Cortex of kidney (tissue), 1 donor: ENCODE measurements around the gene TBCCD1.
A peak's percentile ranks its signal among the peaks of the same experiment; 100 is the strongest.
"Not testable (repeated sequence)": the region's sequence is repeated elsewhere in the genome, so short reads cannot be mapped to it uniquely, and the experiment has no call there.

Experiments used
- DNase-seq: peaks from one replicate; lab custom pipeline; 2025; lab: John Stamatoyannopoulos, UW

TBCCD1 gene

GRCh38 chr3:186594591-186595113, 27.5 kb upstream of the TBCCD1 start:
- DNase-seq: no peak

GRCh38 chr3:186593862-186594261, 26.7 kb upstream of the TBCCD1 start:
- DNase-seq: no peak

GRCh38 chr3:186592682-186593081, 25.5 kb upstream of the TBCCD1 start:
- DNase-seq: no peak

- no peak for DNase-seq
Observed at GRCh38 chr3:186590580-186591295, 23.6 kb upstream of the TBCCD1 start.

- DNase-seq: no peak
Observed at GRCh38 chr3:186589856-186590579, 22.9 kb upstream of the TBCCD1 start.

- no peak for DNase-seq
Observed at GRCh38 chr3:186589121-186589520, 22.0 kb upstream of the TBCCD1 start.

GRCh38 chr3:186588632-186589031, 21.5 kb upstream of the TBCCD1 start:
- DNase-seq: no peak

GRCh38 chr3:186587183-186587582, 20.0 kb upstream of the TBCCD1 start:
- no peak for DNase-seq

GRCh38 chr3:186586245-186586644, 19.1 kb upstream of the TBCCD1 start:
- not testable (repeated sequence) for DNase-seq

- DNase-seq: no peak
Observed at GRCh38 chr3:186583831-186584230, 16.7 kb upstream of the TBCCD1 start.

- no peak for DNase-seq
Observed at GRCh38 chr3:186582541-186582940, 15.4 kb upstream of the TBCCD1 start.

GRCh38 chr3:186580785-186581184, 13.6 kb upstream of the TBCCD1 start:
- DNase-seq: no peak

GRCh38 chr3:186577521-186577920, 10.4 kb upstream of the TBCCD1 start:
- no peak for DNase-seq

GRCh38 chr3:186571644-186572013, 4.5 kb upstream of the TBCCD1 start:
- DNase-seq: no peak

- no peak for DNase-seq
Observed at GRCh38 chr3:186570941-186571643, 4.0 kb upstream of the TBCCD1 start.

- peak; percentile 96 for DNase-seq
Observed at GRCh38 chr3:186570096-186570940, 3.2 kb upstream of the TBCCD1 start, which contains the start of gene DNAJB11. DNAJB11 (plus strand) TSS chr3:186570720; CDS start chr3:186570898, 178 bp downstream.

- DNase-seq: no peak
Observed at GRCh38 chr3:186569779-186570095, 2.6 kb upstream of the TBCCD1 start.

GRCh38 chr3:186569361-186569760, 2.2 kb upstream of the TBCCD1 start:
- not testable (repeated sequence) for DNase-seq

GRCh38 chr3:186566772-186567071, 417 bp downstream of the TBCCD1 start:
- DNase-seq: no peak

GRCh38 chr3:186564586-186564985, 2.6 kb downstream of the TBCCD1 start:
- DNase-seq: no peak

- no peak for DNase-seq
Observed at GRCh38 chr3:186552408-186553031, 14.6 kb downstream of the TBCCD1 start.

- no peak for DNase-seq
Observed at GRCh38 chr3:186551387-186551786, 15.8 kb downstream of the TBCCD1 start.
